GM23338 (cell line): ENCODE data around the gene BRINP2. TPM values are rescaled to one million over a fixed set of nuclear protein-coding genes. Genes with fewer than 3 reads are reported as not detected.

Experiments used
- ATAC-seq: fragments of 200-7000 bp; cut with Tn5 transposase; 3 replicates; pipeline ENCODE4 v1.9.1; 2020
- DNase-seq: peaks from one replicate; pipeline ENCODE4 v3.0.0-alpha.2; 2015; ENCODE audit warnings: low spot score
- H2AFZ ChIP-seq: fragments of 200-600 bp; sonication (generic); 2 replicates; pipeline ENCODE4 v1.8.0; 2016; ENCODE audit warnings: antibody characterized with exemption, mild to moderate bottlenecking, moderate library complexity
- H3F3A ChIP-seq: fragments of 200-600 bp; sonication (generic); replicated peaks from 2 replicates; pipeline ENCODE4 v1.8.0; 2017; ENCODE audit warnings: antibody characterized with exemption, mixed run types, low read depth
- H3K27ac ChIP-seq: fragments of 200-600 bp; sonication (generic); 2 replicates; pipeline ENCODE4 v1.6.1; 2016; ENCODE audit warnings: low read depth
- H3K27me3 ChIP-seq: fragments of 200-600 bp; sonication (generic); 2 replicates; pipeline ENCODE4 v1.8.0; 2016; ENCODE audit warnings: mild to moderate bottlenecking, mixed run types, moderate library complexity; ENCODE audit not compliant: insufficient read depth
- H3K36me3 ChIP-seq: fragments of 200-600 bp; sonication (generic); 2 replicates; pipeline ENCODE4 v1.8.0; 2016; ENCODE audit warnings: mild to moderate bottlenecking; ENCODE audit not compliant: insufficient read depth
- H3K4me1 ChIP-seq: fragments of 200-600 bp; sonication (generic); 2 replicates; pipeline ENCODE4 v1.8.0; 2016; ENCODE audit warnings: mild to moderate bottlenecking, moderate library complexity; ENCODE audit not compliant: insufficient read depth
- H3K4me2 ChIP-seq: fragments of 200-600 bp; sonication (generic); 2 replicates; pipeline ENCODE4 v1.7.1; 2017; ENCODE audit warnings: mixed run types
- H3K4me3 ChIP-seq: fragments of 200-600 bp; sonication (generic); 2 replicates; pipeline ENCODE4 v1.6.1; 2016; ENCODE audit warnings: mixed run types
- H3K79me2 ChIP-seq: fragments of 200-600 bp; sonication (generic); replicated peaks from 2 replicates; pipeline ENCODE4 v1.8.0; 2017; ENCODE audit warnings: mild to moderate bottlenecking; ENCODE audit not compliant: insufficient read depth
- H3K9me2 ChIP-seq: fragments of 200-600 bp; sonication (generic); 2 replicates; pipeline ENCODE4 v1.8.0; 2017; ENCODE audit not compliant: insufficient read depth
- H4K20me1 ChIP-seq: fragments of 200-600 bp; sonication (generic); replicated peaks from 2 replicates; pipeline ENCODE4 v1.8.0; 2017; ENCODE audit warnings: mild to moderate bottlenecking; ENCODE audit not compliant: insufficient read depth
- H3K27ac Mint-ChIP-seq: 2 replicates; pipeline ENCODE4 v1.8.0; 2020; ENCODE audit warnings: inconsistent platforms, mild to moderate bottlenecking, moderate library complexity, mixed read lengths
- H3K27me3 Mint-ChIP-seq: 3 replicates; pipeline ENCODE4 v1.8.0; 2022; ENCODE audit warnings: low read depth, mild to moderate bottlenecking, moderate library complexity, mixed read lengths, inconsistent platforms; ENCODE audit not compliant: insufficient read depth, poor library complexity
- H3K36me3 Mint-ChIP-seq: 3 replicates; pipeline ENCODE4 v1.8.0; 2021; ENCODE audit warnings: low read depth, mild to moderate bottlenecking, inconsistent platforms, moderate library complexity, mixed read lengths
- H3K4me1 Mint-ChIP-seq: 3 replicates; pipeline ENCODE4 v1.8.0; 2020; ENCODE audit warnings: mild to moderate bottlenecking, inconsistent platforms, mixed read lengths
- H3K4me3 Mint-ChIP-seq: 3 replicates; pipeline ENCODE4 v1.8.0; 2021; ENCODE audit warnings: moderate library complexity, mild to moderate bottlenecking, inconsistent platforms, mixed read lengths
- H3K9me3 Mint-ChIP-seq: 3 replicates; pipeline ENCODE4 v1.8.0; 2020; ENCODE audit warnings: moderate library complexity, mild to moderate bottlenecking, inconsistent platforms, mixed read lengths
- CREB1 ChIP-seq: fragments of 250-450 bp; sonication (Bioruptor Pico); IDR thresholded peaks from 2 replicates; pipeline ENCODE4 v1.5.0; 2020; ENCODE audit warnings: low read depth, mild to moderate bottlenecking, moderate library complexity
- CTCF ChIP-seq, 2 experiments: fragments of 200-600 bp in 1 of 2; sonication (generic) in 1 of 2; conservative IDR thresholded peaks; 2 replicates each; pipeline versions ENCODE4 v1.5.1 to v1.6.1; 2016 to 2017; ENCODE audit warnings: antibody characterized with exemption in 2 of 2, low read depth in 2 of 2, mild to moderate bottlenecking in 2 of 2, moderate library complexity in 1 of 2
- ETS1 ChIP-seq: IDR thresholded peaks from 2 replicates; pipeline ENCODE4 v1.6.1; 2016; ENCODE audit warnings: antibody characterized with exemption
- EZH2 ChIP-seq: fragments of 200-600 bp; sonication (generic); IDR thresholded peaks from one replicate; pipeline ENCODE4 v1.8.0; 2017; ENCODE audit warnings: antibody characterized with exemption, mild to moderate bottlenecking, low read depth; ENCODE audit not compliant: unreplicated experiment
- EZH2phosphoT487 ChIP-seq: fragments of 200-600 bp; sonication (generic); IDR thresholded peaks from one replicate; pipeline ENCODE4 v1.8.1; 2018; ENCODE audit warnings: antibody characterized with exemption; ENCODE audit not compliant: unreplicated experiment
- JUNB ChIP-seq: IDR thresholded peaks from one replicate; pipeline ENCODE4 v1.6.1; 2016; ENCODE audit warnings: antibody characterized with exemption; ENCODE audit not compliant: unreplicated experiment
- NANOG ChIP-seq: IDR thresholded peaks from 2 replicates; pipeline ENCODE4 v1.6.1; 2016; ENCODE audit warnings: antibody characterized with exemption, borderline replicate concordance
- POLR2AphosphoS5 ChIP-seq: IDR thresholded peaks from 2 replicates; pipeline ENCODE4 v1.6.1; 2016; ENCODE audit warnings: antibody characterized with exemption, low read depth
- REST ChIP-seq: IDR thresholded peaks from one replicate; pipeline ENCODE4 v1.6.1; 2018; ENCODE audit warnings: antibody characterized with exemption; ENCODE audit not compliant: unreplicated experiment
- STAT1 ChIP-seq: IDR thresholded peaks from one replicate; pipeline ENCODE4 v1.6.1; 2016; ENCODE audit warnings: antibody characterized with exemption; ENCODE audit not compliant: unreplicated experiment
- ZNF114 ChIP-seq: fragments of 250-450 bp; sonication (Bioruptor Pico); IDR thresholded peaks from 2 replicates; pipeline ENCODE4 v1.5.0; 2020; ENCODE audit warnings: mild to moderate bottlenecking, moderate library complexity
- ZNF331 ChIP-seq: fragments of 250-450 bp; sonication (Bioruptor Pico); IDR thresholded peaks from 2 replicates; pipeline ENCODE4 v1.5.0; 2020; ENCODE audit warnings: low read depth, mild to moderate bottlenecking, moderate library complexity
- ZNF462 ChIP-seq: fragments of 250-450 bp; sonication (Bioruptor Pico); IDR thresholded peaks from 2 replicates; pipeline ENCODE4 v1.5.0; 2020; ENCODE audit warnings: mild to moderate bottlenecking, moderate library complexity
- polyA plus RNA-seq: library from polyadenylated mRNA; unstranded; fragments of >200 nt; fragmentation: Nextera tagmentation; extraction: Ambion mirVana; gene quantifications from 2 replicates; pipeline ENCODE4 v1.2.1, GENCODE V29; 2016
- total RNA-seq: library from RNA; depleted of rRNA; stranded (reverse); fragments of >200 nt; shearing (Covaris generic); gene quantifications from 2 replicates; pipeline ENCODE4 v1.2.3, GENCODE V29; 2014

BRINP2 gene
- total and polyA plus RNA-seq, 2 experiments from 2014 or later: 0.10 to 0.52 TPM

DNA sequence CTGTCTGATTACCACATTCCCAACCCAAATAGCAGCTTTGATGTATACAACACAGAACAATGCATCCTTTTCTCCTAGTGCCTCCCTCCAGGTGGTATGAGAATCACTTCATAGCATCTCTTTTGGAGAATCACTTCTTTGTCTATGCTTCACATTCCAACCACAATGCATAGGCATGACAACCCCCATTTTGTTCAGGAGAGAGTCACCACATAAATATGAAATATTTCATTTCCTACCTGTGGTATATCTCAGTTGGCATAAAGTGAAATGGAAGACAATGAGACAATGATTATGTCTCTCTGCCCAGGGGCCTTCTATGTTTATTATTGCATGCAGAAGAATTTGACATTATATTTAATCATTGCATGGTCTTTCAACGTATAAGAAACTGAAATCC is 112.2 kb downstream of the BRINP2 start:
- Histone ChIP-seq H3K4me3 (no peak overlapping the region), H4K20me1 (no peaks in the 10 kb centered on the region), H3K9me2 (0 out of 2 replicates have a peak, but pooled peaks cover 2% of the 10 kb centered on the region), H3K27ac (no peak overlapping the region), H3K27me3 (no peaks in the 10 kb centered on the region), H2AFZ (no peak overlapping the region), H3K79me2 (no peaks in the 10 kb centered on the region), H3K4me2 (no peak overlapping the region), H3K4me1 (no peaks in the 10 kb centered on the region), H3K36me3 (no peaks in the 10 kb centered on the region), H3F3A (no peaks in the 10 kb centered on the region)
- no peak overlapping the region for H3K4me3 Mint-ChIP-seq
- no peaks in the 10 kb centered on the region for H3K36me3 Mint-ChIP-seq
- ATAC-seq (peak; percentile 48; the same call in 2 of the 3 replicates), DNase-seq (peak; percentile 30)
- no peaks in the 10 kb centered on the region for H3K9me3 Mint-ChIP-seq
- no peak overlapping the region for H3K27ac Mint-ChIP-seq
- H3K4me1 Mint-ChIP-seq: peaks cover 10% of the 10 kb centered on the region
- peaks cover 2% of the 10 kb centered on the region for H3K27me3 Mint-ChIP-seq
- TF ChIP-seq CREB1 (CRISPR knock-in tag) (no peak), ZNF331 (CRISPR knock-in tag) (no peak), EZH2phosphoT487 (no peak), ZNF462 (CRISPR knock-in tag) (no peak), ETS1 (no peak), STAT1 (no peak), REST (no peak), EZH2 (no peak), NANOG (no peak), JUNB (no peak), ZNF114 (CRISPR knock-in tag) (no peak), CTCF (conservative IDR thresholded peaks at IDR 0.05; ENCODE audit: low read depth in 2 of 2) (no peak), POLR2AphosphoS5 (no peak)
